HG03432 (cell line): ENCODE data around the gene ELF1.
A peak's percentile ranks its signal among the peaks of the same experiment; 100 is the strongest.

ENCODE experiments used
- ATAC-seq: cut with Tn5 transposase; IDR thresholded peaks from one replicate; pipeline ENCODE4 v1.9.1; 2021; ENCODE audit warnings: mild to moderate bottlenecking, moderate library complexity; ENCODE audit not compliant: unreplicated experiment

Gene ELF1

GRCh38 chr13:41008349-41008980 lies 10.7 kb downstream of the ELF1 start:
- ATAC-seq, result no peak

- ATAC-seq, result peak; percentile 37
Measured at GRCh38 chr13:41007744-41008128, 11.4 kb downstream of the ELF1 start.

GRCh38 chr13:41006978-41007743 lies 12.0 kb downstream of the ELF1 start:
- peak; percentile 25 for ATAC-seq

GRCh38 chr13:41006306-41006705 lies 12.8 kb downstream of the ELF1 start:
- ATAC-seq, result no peak

GRCh38 chr13:41005704-41006103 lies 13.4 kb downstream of the ELF1 start:
- ATAC-seq, result no peak

- ATAC-seq, result peak; percentile 77
Measured at GRCh38 chr13:41004875-41005693, 14.0 kb downstream of the ELF1 start.

- ATAC-seq, result no peak
Measured at GRCh38 chr13:41002606-41003005, 16.5 kb downstream of the ELF1 start.

- no peak for ATAC-seq
Measured at GRCh38 chr13:41001695-41002094, 17.4 kb downstream of the ELF1 start.

- ATAC-seq, result no peak
Measured at GRCh38 chr13:40999416-40999815, 19.7 kb downstream of the ELF1 start.

GRCh38 chr13:40996426-40997092 lies 22.6 kb downstream of the ELF1 start:
- no peak for ATAC-seq

GRCh38 chr13:40995997-40996396 lies 23.1 kb downstream of the ELF1 start:
- ATAC-seq, result no peak

GRCh38 chr13:40994581-40995230 lies 24.4 kb downstream of the ELF1 start:
- ATAC-seq, result peak; percentile 83

GRCh38 chr13:40993987-40994386 lies 25.1 kb downstream of the ELF1 start:
- no peak for ATAC-seq

GRCh38 chr13:40992678-40993518 lies 26.2 kb downstream of the ELF1 start:
- no peak for ATAC-seq

GRCh38 chr13:40987606-40988280 lies 31.4 kb downstream of the ELF1 start:
- ATAC-seq, result no peak

GRCh38 chr13:40986101-40986856 lies 32.8 kb downstream of the ELF1 start:
- no peak for ATAC-seq

- ATAC-seq, result no peak
Measured at GRCh38 chr13:40985381-40986100, 33.6 kb downstream of the ELF1 start.
